HG03064 (cell line): ENCODE measurements around the gene EPHA4.

Experiments used
- ATAC-seq: cut with Tn5 transposase; IDR thresholded peaks from one replicate; pipeline ENCODE4 v1.9.1; 2021; ENCODE audit warnings: low read depth; ENCODE audit not compliant: unreplicated experiment

EPHA4 gene

GRCh38 chr2:221370857-221371211 is 201.3 kb downstream of the EPHA4 start:
- no peak for ATAC-seq

- no peak for ATAC-seq
These were observed 201.8 kb downstream of the EPHA4 start for GRCh38 chr2:221370076-221370856.
